ENCODE results near the gene SPAM1. TPM values are rescaled to one million over a fixed set of nuclear protein-coding genes. Genes with fewer than 3 reads are reported as not detected.
"Not testable (repeated sequence)": the region's sequence is repeated elsewhere in the genome, so short reads cannot be mapped to it uniquely, and the experiment has no call there.

Gene SPAM1, protein sequence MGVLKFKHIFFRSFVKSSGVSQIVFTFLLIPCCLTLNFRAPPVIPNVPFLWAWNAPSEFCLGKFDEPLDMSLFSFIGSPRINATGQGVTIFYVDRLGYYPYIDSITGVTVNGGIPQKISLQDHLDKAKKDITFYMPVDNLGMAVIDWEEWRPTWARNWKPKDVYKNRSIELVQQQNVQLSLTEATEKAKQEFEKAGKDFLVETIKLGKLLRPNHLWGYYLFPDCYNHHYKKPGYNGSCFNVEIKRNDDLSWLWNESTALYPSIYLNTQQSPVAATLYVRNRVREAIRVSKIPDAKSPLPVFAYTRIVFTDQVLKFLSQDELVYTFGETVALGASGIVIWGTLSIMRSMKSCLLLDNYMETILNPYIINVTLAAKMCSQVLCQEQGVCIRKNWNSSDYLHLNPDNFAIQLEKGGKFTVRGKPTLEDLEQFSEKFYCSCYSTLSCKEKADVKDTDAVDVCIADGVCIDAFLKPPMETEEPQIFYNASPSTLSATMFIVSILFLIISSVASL
- total RNA-seq = not detected

DNA sequence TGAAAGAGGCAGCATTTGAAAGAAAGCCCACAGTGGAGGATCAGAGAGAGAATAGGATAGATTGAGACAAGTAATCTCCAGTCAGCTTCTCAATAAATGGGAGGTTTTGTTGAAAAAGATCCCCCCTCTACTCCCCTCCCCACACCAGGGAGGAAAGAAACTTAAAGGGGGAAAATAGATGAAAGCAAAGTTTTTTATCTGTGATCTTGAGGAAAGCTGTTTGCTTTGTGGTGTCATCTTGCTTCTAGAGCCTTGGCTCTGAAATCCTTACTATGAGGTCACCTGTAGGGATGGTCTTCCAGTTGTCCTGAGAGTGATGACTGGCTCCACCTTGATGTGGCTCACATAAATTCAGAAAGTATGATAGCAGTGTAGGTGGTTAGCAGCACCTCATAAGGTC lies at the start of gene SPAM1:
TSS of gene SPAM1 (plus strand) at position 301 of the 400 bp plus-strand sequence. CDS start 28,330 bp downstream, outside the sequence.
- H3K27ac Mint-ChIP-seq = no peak within 1 kb of the TSS
- H3K27me3 Mint-ChIP-seq = peaks cover 14% of the 10 kb centered on the region
- no peaks in the 10 kb centered on the region for H3K9me3 Mint-ChIP-seq
- DNase-seq = no peak
- H3K36me3 Mint-ChIP-seq = no peaks in the 10 kb centered on the region
- no peak within 1 kb of the TSS for H3K4me3 Mint-ChIP-seq
- no peaks in the 10 kb centered on the region for H3K4me1 Mint-ChIP-seq

DNA sequence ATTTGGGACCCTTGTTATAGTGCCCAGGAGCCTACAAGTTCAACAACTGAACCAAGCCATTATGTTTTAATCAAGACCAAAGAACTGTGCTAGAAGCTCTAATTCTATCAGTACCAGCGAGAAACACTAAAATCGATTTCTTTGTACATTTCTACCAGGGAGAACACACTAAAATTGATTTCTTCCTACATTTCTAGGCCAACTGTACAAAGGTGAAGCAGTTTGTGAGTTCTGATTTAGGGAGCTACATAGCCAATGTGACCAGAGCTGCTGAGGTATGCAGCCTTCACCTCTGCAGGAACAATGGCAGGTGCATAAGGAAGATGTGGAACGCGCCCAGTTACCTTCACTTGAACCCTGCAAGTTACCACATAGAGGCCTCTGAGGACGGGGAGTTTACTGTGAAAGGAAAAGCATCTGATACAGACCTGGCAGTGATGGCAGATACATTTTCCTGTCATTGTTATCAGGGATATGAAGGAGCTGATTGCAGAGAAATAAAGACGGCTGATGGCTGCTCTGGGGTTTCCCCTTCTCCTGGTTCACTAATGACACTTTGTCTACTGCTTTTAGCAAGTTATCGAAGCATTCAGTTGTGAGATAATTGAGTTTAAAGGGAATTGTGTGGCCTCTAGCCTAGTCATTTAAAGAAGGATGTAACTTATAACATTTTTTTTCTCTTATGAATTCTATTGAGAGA lies 48.3 kb upstream of the SPAM1 start:
- H3K4me1 Mint-ChIP-seq = no peaks in the 10 kb centered on the region
- no peak overlapping the region for H3K27ac Mint-ChIP-seq
- no peaks in the 10 kb centered on the region for H3K9me3 Mint-ChIP-seq
- H3K27me3 Mint-ChIP-seq = peaks cover 17% of the 10 kb centered on the region
- H3K4me3 Mint-ChIP-seq = no peak overlapping the region
- DNase-seq = no peak
- H3K36me3 Mint-ChIP-seq = no peaks in the 10 kb centered on the region

- H3K9me3 Mint-ChIP-seq = no peaks in the 10 kb centered on the region
- no peak overlapping the region for H3K27ac Mint-ChIP-seq
- H3K27me3 Mint-ChIP-seq = peaks cover 15% of the 10 kb centered on the region
- H3K4me3 Mint-ChIP-seq = no peak overlapping the region
- no peak for DNase-seq
- H3K36me3 Mint-ChIP-seq = no peaks in the 10 kb centered on the region
- no peaks in the 10 kb centered on the region for H3K4me1 Mint-ChIP-seq
Measured at GRCh38 chr7:123879628-123880027, 45.4 kb upstream of the SPAM1 start.

DNA sequence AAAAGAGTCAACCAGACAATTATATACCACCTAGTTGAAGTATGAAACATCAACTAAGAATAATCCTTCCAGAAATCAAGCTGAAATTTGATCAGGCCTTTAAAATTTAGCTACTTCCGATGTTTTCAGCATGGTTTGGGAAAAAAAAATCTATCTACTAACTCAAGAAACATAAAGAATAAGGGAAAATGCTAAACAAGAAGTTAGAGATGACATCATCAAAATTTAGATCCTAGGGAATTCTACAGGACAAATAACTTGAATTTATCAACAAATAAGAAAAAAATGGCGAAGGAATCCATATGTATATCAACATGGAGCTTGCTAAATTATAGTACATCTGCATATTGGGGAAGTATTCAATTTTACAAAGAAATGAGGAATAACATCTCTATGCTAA lies 43.7 kb upstream of the SPAM1 start:
- Mint-ChIP-seq H3K4me1 (no peaks in the 10 kb centered on the region), H3K27ac (no peak overlapping the region), H3K36me3 (no peaks in the 10 kb centered on the region), H3K27me3 (peaks cover 14% of the 10 kb centered on the region), H3K4me3 (no peak overlapping the region), H3K9me3 (no peaks in the 10 kb centered on the region)
- no peak for DNase-seq

DNA sequence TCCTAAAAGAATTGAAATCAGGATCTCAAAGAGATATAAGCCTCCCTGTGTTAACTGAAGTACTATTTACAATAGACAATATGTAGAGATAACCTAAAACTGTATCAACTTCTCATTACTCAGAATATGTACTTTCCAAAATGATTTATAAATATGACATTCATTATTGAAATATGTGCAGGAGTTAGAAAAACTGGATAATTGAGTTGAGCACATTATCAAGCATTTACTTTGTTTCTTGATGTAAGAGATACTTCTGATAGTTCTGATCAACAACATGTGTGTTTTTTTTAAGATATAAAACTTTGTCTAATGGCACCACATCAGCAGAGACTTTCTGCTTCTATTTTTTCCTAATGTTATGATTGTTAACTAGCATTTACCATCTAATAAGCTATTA lies 41.9 kb upstream of the SPAM1 start:
- peaks cover 15% of the 10 kb centered on the region for H3K27me3 Mint-ChIP-seq
- DNase-seq = no peak
- no peaks in the 10 kb centered on the region for H3K36me3 Mint-ChIP-seq
- H3K9me3 Mint-ChIP-seq = no peaks in the 10 kb centered on the region
- no peaks in the 10 kb centered on the region for H3K4me1 Mint-ChIP-seq
- H3K4me3 Mint-ChIP-seq = no peak overlapping the region
- no peak overlapping the region for H3K27ac Mint-ChIP-seq

DNA sequence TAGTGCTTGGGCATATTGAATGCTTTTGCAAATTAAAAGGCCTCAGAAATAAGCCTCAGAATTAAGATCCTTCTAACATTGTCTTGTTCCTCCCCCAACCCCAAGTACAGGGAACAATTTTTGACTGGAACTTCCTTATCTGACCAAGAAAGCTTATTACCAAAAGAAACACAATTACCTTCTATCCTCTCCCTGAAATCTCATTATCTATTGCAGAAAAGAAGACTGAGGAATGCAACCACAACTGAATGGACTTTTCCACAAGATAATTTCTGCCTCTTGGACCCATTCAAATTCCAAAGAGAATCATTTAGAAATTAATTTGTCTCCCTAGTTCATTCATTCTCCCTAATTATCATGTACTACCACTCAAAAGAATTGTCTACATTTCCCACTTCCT lies 36.8 kb upstream of the SPAM1 start:
- peaks cover 17% of the 10 kb centered on the region for H3K27me3 Mint-ChIP-seq
- H3K9me3 Mint-ChIP-seq = no peaks in the 10 kb centered on the region
- no peaks in the 10 kb centered on the region for H3K4me1 Mint-ChIP-seq

GRCh38 chr7:123894753-123895152 lies 30.3 kb upstream of the SPAM1 start:
- peaks cover 18% of the 10 kb centered on the region for H3K27me3 Mint-ChIP-seq
- not testable (repeated sequence) for DNase-seq, H3K27ac Mint-ChIP-seq, H3K4me1 Mint-ChIP-seq, H3K4me3 Mint-ChIP-seq, H3K9me3 Mint-ChIP-seq, H3K36me3 Mint-ChIP-seq

More for the DNA sequence above, 36.8 kb upstream of the SPAM1 start:
- Mint-ChIP-seq H3K36me3 (no peaks in the 10 kb centered on the region), H3K27ac (no peak overlapping the region), H3K4me3 (no peak overlapping the region)
- DNase-seq = no peak

GRCh38 chr7:123901101-123901500 lies 23.9 kb upstream of the SPAM1 start:
- Mint-ChIP-seq H3K36me3 (no peaks in the 10 kb centered on the region), H3K27ac (no peak overlapping the region), H3K27me3 (peaks cover 3% of the 10 kb centered on the region), H3K4me1 (no peaks in the 10 kb centered on the region), H3K4me3 (no peak overlapping the region), H3K9me3 (peaks cover 1% of the 10 kb centered on the region)
- no peak for DNase-seq

GRCh38 chr7:123905714-123906113 lies 19.3 kb upstream of the SPAM1 start:
- peaks cover 5% of the 10 kb centered on the region for H3K27me3 Mint-ChIP-seq
- H3K36me3 Mint-ChIP-seq = no peaks in the 10 kb centered on the region
- H3K4me1 Mint-ChIP-seq = no peaks in the 10 kb centered on the region
- DNase-seq = no peak
- no peaks in the 10 kb centered on the region for H3K9me3 Mint-ChIP-seq
- no peak overlapping the region for H3K27ac Mint-ChIP-seq
- H3K4me3 Mint-ChIP-seq = no peak overlapping the region

GRCh38 chr7:123916240-123916724 lies 8.8 kb upstream of the SPAM1 start:
- Mint-ChIP-seq H3K27ac (no peak overlapping the region), H3K4me1 (no peaks in the 10 kb centered on the region), H3K9me3 (no peaks in the 10 kb centered on the region), H3K36me3 (no peaks in the 10 kb centered on the region), H3K27me3 (peaks cover 7% of the 10 kb centered on the region), H3K4me3 (no peak overlapping the region)
- no peak for DNase-seq

GRCh38 chr7:123917878-123918277 lies 7.2 kb upstream of the SPAM1 start:
- Mint-ChIP-seq H3K4me1 (no peaks in the 10 kb centered on the region), H3K36me3 (no peaks in the 10 kb centered on the region), H3K27ac (no peak overlapping the region), H3K4me3 (no peak overlapping the region), H3K9me3 (no peaks in the 10 kb centered on the region), H3K27me3 (peaks cover 7% of the 10 kb centered on the region)
- DNase-seq = no peak

DNA sequence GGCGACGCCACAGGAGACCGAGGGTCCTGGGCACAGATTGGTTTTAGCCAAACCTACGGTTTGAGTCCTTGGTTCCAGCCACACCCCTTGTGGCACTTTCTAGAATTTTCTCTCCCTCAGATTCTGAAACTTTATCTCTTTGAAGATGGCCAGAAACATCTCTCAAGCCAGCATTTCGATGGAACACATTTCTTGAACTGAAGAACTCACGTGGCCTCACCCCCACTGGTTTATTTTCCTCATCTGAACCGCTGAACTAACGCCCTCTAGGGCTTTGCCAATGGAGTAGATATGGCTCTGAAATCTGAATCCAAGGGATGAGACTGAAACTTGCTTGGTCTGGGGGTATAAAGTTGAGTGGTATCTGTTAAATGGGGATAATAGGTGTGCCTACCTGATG lies 6.7 kb upstream of the SPAM1 start:
- Mint-ChIP-seq H3K4me3 (no peak overlapping the region), H3K9me3 (no peaks in the 10 kb centered on the region), H3K36me3 (no peaks in the 10 kb centered on the region), H3K4me1 (no peaks in the 10 kb centered on the region), H3K27me3 (peaks cover 4% of the 10 kb centered on the region), H3K27ac (no peak overlapping the region)
- no peak for DNase-seq

- Mint-ChIP-seq H3K27ac (no peak overlapping the region), H3K4me3 (no peak overlapping the region), H3K4me1 (no peaks in the 10 kb centered on the region), H3K9me3 (no peaks in the 10 kb centered on the region), H3K27me3 (peaks cover 7% of the 10 kb centered on the region), H3K36me3 (no peaks in the 10 kb centered on the region)
- no peak for DNase-seq
Measured at GRCh38 chr7:123923599-123923998, 1.4 kb upstream of the SPAM1 start.

- Mint-ChIP-seq H3K27ac (no peak overlapping the region), H3K4me3 (no peak overlapping the region), H3K36me3 (no peaks in the 10 kb centered on the region), H3K27me3 (peaks cover 14% of the 10 kb centered on the region), H3K4me1 (no peaks in the 10 kb centered on the region), H3K9me3 (no peaks in the 10 kb centered on the region)
- DNase-seq = no peak
Measured at GRCh38 chr7:123929107-123929506, 4.1 kb downstream of the SPAM1 start.

DNA sequence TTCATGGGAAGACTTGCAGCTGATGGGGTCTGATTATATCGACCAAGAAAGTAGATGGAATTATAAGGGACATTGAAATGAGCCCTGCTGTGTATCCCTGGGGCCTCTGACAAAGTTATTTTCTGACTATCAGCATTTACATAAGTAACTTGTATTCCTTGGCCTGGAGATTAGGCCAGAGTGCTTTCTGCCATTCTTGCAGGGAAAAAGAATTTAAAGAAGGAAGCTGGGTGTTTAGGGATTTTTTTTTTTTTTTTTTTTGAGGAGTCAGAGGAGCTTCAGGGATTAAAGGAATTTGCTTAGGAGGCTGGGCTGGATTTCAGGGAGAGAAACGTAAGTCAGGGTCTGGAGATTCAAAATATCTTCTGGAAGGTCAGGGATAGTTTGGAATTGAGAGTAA lies 4.6 kb downstream of the SPAM1 start:
- no peak overlapping the region for H3K4me3 Mint-ChIP-seq
- no peak for DNase-seq
- peaks cover 14% of the 10 kb centered on the region for H3K27me3 Mint-ChIP-seq
- no peaks in the 10 kb centered on the region for H3K36me3 Mint-ChIP-seq
- H3K4me1 Mint-ChIP-seq = no peaks in the 10 kb centered on the region
- H3K27ac Mint-ChIP-seq = no peak overlapping the region
- H3K9me3 Mint-ChIP-seq = no peaks in the 10 kb centered on the region

Measured in activated naive CD8-positive, alpha-beta T cell treated with anti-CD3 and anti-CD28 coated beads for 36 hours (primary cell).